A549 (cell line): ENCODE measurements around the gene TBC1D1. TPM values are rescaled to one million over a fixed set of nuclear protein-coding genes. Genes with fewer than 3 reads are reported as not detected.

Experiments
- ATAC-seq, 2 experiments: fragments of 200-7000 bp in 1 of 2; fragments of >200 bp in 1 of 2; cut with Nextera tagmentation in 1 of 2; cut with Tn5 transposase in 1 of 2; 3 replicates each; pipeline versions ENCODE4 v1.8.0 to v1.9.1; 2018 to 2020; ENCODE audit warnings: mild to moderate bottlenecking in 1 of 2, moderate library complexity in 1 of 2
- CTCF ChIA-PET: fragments of 300-600 bp; sonication (Branson Sonifier 250); formaldehyde crosslinking; extraction: SDS; loops from one replicate; lab custom pipeline; 2021; ENCODE audit warnings: antibody characterized with exemption, inconsistent platforms; lab: Yijun Ruan, JAX
- POLR2A ChIA-PET: fragments of 350-600 bp; formaldehyde crosslinking; extraction: SDS; loops from one replicate; lab custom pipeline; 2021; ENCODE audit warnings: antibody characterized with exemption, inconsistent platforms; lab: Yijun Ruan, JAX
- DNase-seq, 2 experiments: peaks; one replicate each; pipeline versions ENCODE4 v3.0.0 to v3.0.0-alpha.2; 2011 to 2016; ENCODE audit warnings: low read depth in 1 of 2, low spot score in 1 of 2
- FAIRE-seq: peaks from 2 replicates; lab custom pipeline; 2011; peaks lifted over from hg19 to GRCh38; lab: Jason Lieb, UNC
- H3K27ac ChIP-seq, 2 experiments: fragments of >200 bp; sonication (Bioruptor Twin); formaldehyde crosslinking; 3 replicates each; pipeline ENCODE4 v1.5.1; 2016 to 2017
- H3K4me1 ChIP-seq: fragments of >200 bp; sonication (Bioruptor Twin); formaldehyde crosslinking; 3 replicates; pipeline ENCODE4 v1.6.1; 2016
- H3K4me2 ChIP-seq: fragments of >200 bp; sonication (Bioruptor Twin); formaldehyde crosslinking; 3 replicates; pipeline ENCODE4 v1.6.1; 2016
- H3K4me3 ChIP-seq: fragments of >200 bp; sonication (Bioruptor Twin); formaldehyde crosslinking; 3 replicates; pipeline ENCODE4 v1.5.1; 2016
- H3K9me3 ChIP-seq: fragments of >200 bp; sonication (Bioruptor Twin); formaldehyde crosslinking; 3 replicates; pipeline ENCODE4 v1.6.1; 2016
- CEBPB ChIP-seq, 2 experiments: fragments of >200 bp in 1 of 2; sonication (Bioruptor Twin) in 1 of 2; formaldehyde crosslinking in 1 of 2; IDR thresholded peaks; 2 replicates each; pipeline ENCODE4 v1.6.1; 2012 to 2016
- CHD2 ChIP-seq: fragments of 150-350 bp; IDR thresholded peaks from 2 replicates; pipeline ENCODE4 v1.6.1; 2014; ENCODE audit warnings: low read length; ENCODE audit not compliant: partially characterized antibody
- CHD4 ChIP-seq: fragments of 200-600 bp; sonication (generic); IDR thresholded peaks from 2 replicates; pipeline ENCODE4 v1.6.1; 2016; ENCODE audit warnings: antibody characterized with exemption, mild to moderate bottlenecking, borderline replicate concordance
- EHMT2 ChIP-seq: fragments of 200-600 bp; sonication (generic); IDR thresholded peaks from 2 replicates; pipeline ENCODE4 v1.6.1; 2016; ENCODE audit warnings: antibody characterized with exemption, low read depth, mild to moderate bottlenecking, moderate library complexity
- ESRRA ChIP-seq: fragments of 150-350 bp; IDR thresholded peaks from 2 replicates; pipeline ENCODE4 v1.6.1; 2014; ENCODE audit warnings: mild to moderate bottlenecking, low read length, borderline replicate concordance
- HDAC2 ChIP-seq: fragments of 200-600 bp; sonication (generic); IDR thresholded peaks from 2 replicates; pipeline ENCODE4 v1.6.1; 2016
- HOXB13 ChIP-seq: fragments of 250-450 bp; sonication (Bioruptor Pico); IDR thresholded peaks from 2 replicates; pipeline ENCODE4 v1.5.0; 2020; ENCODE audit warnings: low read depth, mild to moderate bottlenecking, moderate library complexity
- JUNB ChIP-seq: fragments of >200 bp; sonication (Bioruptor Twin); formaldehyde crosslinking; IDR thresholded peaks from 2 replicates; pipeline ENCODE4 v1.6.1; 2016
- KDM1A ChIP-seq: fragments of 200-600 bp; sonication (generic); IDR thresholded peaks from 2 replicates; pipeline ENCODE4 v1.6.1; 2016; ENCODE audit warnings: low read depth, mild to moderate bottlenecking
- MAFK ChIP-seq: fragments of 450-650 bp; IDR thresholded peaks from 2 replicates; pipeline ENCODE4 v1.6.1; 2014; ENCODE audit not compliant: partially characterized antibody
- MAZ ChIP-seq: fragments of 150-350 bp; IDR thresholded peaks from 2 replicates; pipeline ENCODE4 v1.6.1; 2014; ENCODE audit warnings: antibody characterized with exemption, low read depth, low read length, borderline replicate concordance
- NFE2L2 ChIP-seq: fragments of 150-350 bp; conservative IDR thresholded peaks from 2 replicates; pipeline ENCODE4 v1.6.1; 2014; ENCODE audit warnings: low read length
- NPAS2 ChIP-seq: fragments of 250-450 bp; sonication (Bioruptor Pico); IDR thresholded peaks from 2 replicates; pipeline ENCODE4 v1.8.0; 2022; ENCODE audit warnings: mild to moderate bottlenecking, moderate library complexity, borderline replicate concordance
- NR3C1 ChIP-seq: fragments of >200 bp; sonication (Bioruptor Twin); formaldehyde crosslinking; IDR thresholded peaks from 3 replicates; pipeline ENCODE4 v1.6.1; 2017
- POLR2AphosphoS2 ChIP-seq: conservative IDR thresholded peaks from 2 replicates; pipeline ENCODE4 v1.6.1; 2012; ENCODE audit warnings: low read length, improper control_type of control experiment, inconsistent platforms
- RAD21 ChIP-seq, 2 experiments: fragments of >200 bp in 1 of 2; sonication (Bioruptor Twin) in 1 of 2; formaldehyde crosslinking in 1 of 2; IDR thresholded peaks in 1 of 2; conservative IDR thresholded peaks in 1 of 2; 2 replicates in 1 of 2; 3 replicates in 1 of 2; pipeline ENCODE4 v1.6.1; 2012 to 2018; ENCODE audit warnings: inconsistent platforms in 1 of 2
- RCOR1 ChIP-seq: fragments of 150-350 bp; IDR thresholded peaks from 2 replicates; pipeline ENCODE4 v1.6.1; 2014; ENCODE audit warnings: antibody characterized with exemption, low read length, low read depth
- RFX5 ChIP-seq: fragments of 450-650 bp; IDR thresholded peaks from 2 replicates; pipeline ENCODE4 v1.7.1; 2014; ENCODE audit warnings: antibody characterized with exemption, mild to moderate bottlenecking, moderate library complexity
- SREBF2 ChIP-seq: fragments of 450-650 bp; IDR thresholded peaks from 2 replicates; pipeline ENCODE4 v1.6.1; 2014; ENCODE audit warnings: mild to moderate bottlenecking, moderate library complexity
- TP53 ChIP-seq: fragments of 250-450 bp; sonication (Bioruptor Pico); IDR thresholded peaks from 2 replicates; pipeline ENCODE4 v1.5.0; 2021; ENCODE audit warnings: mild to moderate bottlenecking, moderate library complexity
- ZSCAN20 ChIP-seq: fragments of 250-450 bp; sonication (Bioruptor Pico); IDR thresholded peaks from 2 replicates; pipeline ENCODE4 v1.8.0; 2022; ENCODE audit warnings: mild to moderate bottlenecking, moderate library complexity
- WGBS: methylation state at CpG from one replicate; pipeline ENCODE4 v1.1.6; 2017; ENCODE audit errors: missing lambda C conversion rate; 5-methylcytosine and 5-hydroxymethylcytosine counted together
- polyA plus RNA-seq, 4 experiments: library from polyadenylated mRNA; depleted of rRNA in 3 of 4; stranded (reverse); fragments of >200 nt; fragmentation: RNase III in 1 of 4; extraction: RNeasy Plus Mini Kit Qiagen cat#74134 plus additional on column Dnase treatment in 1 of 4; gene quantifications; 2 replicates in 3 of 4; 3 replicates in 1 of 4; pipeline ENCODE4 v1.2.3, GENCODE V29; 2011 to 2017
- TF ChIP-seq, protein P1 (sequence below): IDR thresholded peaks from 2 replicates; pipeline ENCODE4 v1.6.1; 2012
- TF ChIP-seq, protein P2 (sequence below): fragments of 200-600 bp; sonication (generic); IDR thresholded peaks from 2 replicates; pipeline ENCODE4 v1.6.1; 2016; ENCODE audit warnings: antibody characterized with exemption, mild to moderate bottlenecking, moderate library complexity
- TF ChIP-seq, protein P3 (sequence below): fragments of >200 bp; sonication (Bioruptor Twin); formaldehyde crosslinking; IDR thresholded peaks from 2 replicates; pipeline ENCODE4 v1.6.1; 2016
- TF ChIP-seq, protein P4 (sequence below): IDR thresholded peaks from 2 replicates; pipeline ENCODE4 v1.6.1; 2012
- TF ChIP-seq, protein P5 (sequence below): fragments of 450-650 bp; IDR thresholded peaks from 2 replicates; pipeline ENCODE4 v1.6.1; 2014; ENCODE audit warnings: antibody characterized with exemption

The TBC1D1 gene
- polyA plus RNA-seq, 2 of the 4 experiments (the other 2 are of a cell fraction): 26.5 to 28.5 TPM

DNA sequence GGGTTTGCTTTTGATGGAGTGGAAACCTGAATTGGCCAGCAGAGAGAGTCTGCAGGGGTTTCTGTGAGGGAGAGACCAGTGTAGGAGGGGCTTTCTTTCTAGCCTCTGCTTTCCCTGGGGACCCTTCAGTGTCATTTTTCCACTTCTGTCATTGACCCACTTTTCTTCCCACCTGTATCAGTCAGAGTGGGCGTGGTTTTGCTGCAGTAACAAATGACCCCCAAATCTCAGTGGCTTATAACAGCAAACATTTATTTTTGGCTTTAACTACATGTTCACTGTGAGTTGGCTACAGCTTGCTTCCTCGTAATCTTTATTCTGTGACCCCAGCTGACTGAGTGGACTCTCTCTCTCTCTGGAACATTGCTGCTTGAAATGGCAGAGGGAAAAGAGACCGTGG is 43.7 kb downstream of the TBC1D1 start:
- no peak overlapping the region for H3K4me2 ChIP-seq
- no peak overlapping the region for H3K27ac ChIP-seq
- ATAC-seq (no peak), FAIRE-seq (no peak), DNase-seq (no peak)
- no peaks in the 10 kb centered on the region for H3K4me1 ChIP-seq
- no peak overlapping the region for H3K4me3 ChIP-seq
- WGBS: 25% methylated on average over 3 of the region's 3 CpGs
- no peak for TF ChIP-seq RFX5
- TF ChIP-seq, protein P1, sequence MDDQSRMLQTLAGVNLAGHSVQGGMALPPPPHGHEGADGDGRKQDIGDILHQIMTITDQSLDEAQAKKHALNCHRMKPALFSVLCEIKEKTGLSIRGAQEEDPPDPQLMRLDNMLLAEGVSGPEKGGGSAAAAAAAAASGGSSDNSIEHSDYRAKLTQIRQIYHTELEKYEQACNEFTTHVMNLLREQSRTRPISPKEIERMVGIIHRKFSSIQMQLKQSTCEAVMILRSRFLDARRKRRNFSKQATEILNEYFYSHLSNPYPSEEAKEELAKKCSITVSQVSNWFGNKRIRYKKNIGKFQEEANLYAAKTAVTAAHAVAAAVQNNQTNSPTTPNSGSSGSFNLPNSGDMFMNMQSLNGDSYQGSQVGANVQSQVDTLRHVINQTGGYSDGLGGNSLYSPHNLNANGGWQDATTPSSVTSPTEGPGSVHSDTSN: no peak
- TF ChIP-seq, protein P2, sequence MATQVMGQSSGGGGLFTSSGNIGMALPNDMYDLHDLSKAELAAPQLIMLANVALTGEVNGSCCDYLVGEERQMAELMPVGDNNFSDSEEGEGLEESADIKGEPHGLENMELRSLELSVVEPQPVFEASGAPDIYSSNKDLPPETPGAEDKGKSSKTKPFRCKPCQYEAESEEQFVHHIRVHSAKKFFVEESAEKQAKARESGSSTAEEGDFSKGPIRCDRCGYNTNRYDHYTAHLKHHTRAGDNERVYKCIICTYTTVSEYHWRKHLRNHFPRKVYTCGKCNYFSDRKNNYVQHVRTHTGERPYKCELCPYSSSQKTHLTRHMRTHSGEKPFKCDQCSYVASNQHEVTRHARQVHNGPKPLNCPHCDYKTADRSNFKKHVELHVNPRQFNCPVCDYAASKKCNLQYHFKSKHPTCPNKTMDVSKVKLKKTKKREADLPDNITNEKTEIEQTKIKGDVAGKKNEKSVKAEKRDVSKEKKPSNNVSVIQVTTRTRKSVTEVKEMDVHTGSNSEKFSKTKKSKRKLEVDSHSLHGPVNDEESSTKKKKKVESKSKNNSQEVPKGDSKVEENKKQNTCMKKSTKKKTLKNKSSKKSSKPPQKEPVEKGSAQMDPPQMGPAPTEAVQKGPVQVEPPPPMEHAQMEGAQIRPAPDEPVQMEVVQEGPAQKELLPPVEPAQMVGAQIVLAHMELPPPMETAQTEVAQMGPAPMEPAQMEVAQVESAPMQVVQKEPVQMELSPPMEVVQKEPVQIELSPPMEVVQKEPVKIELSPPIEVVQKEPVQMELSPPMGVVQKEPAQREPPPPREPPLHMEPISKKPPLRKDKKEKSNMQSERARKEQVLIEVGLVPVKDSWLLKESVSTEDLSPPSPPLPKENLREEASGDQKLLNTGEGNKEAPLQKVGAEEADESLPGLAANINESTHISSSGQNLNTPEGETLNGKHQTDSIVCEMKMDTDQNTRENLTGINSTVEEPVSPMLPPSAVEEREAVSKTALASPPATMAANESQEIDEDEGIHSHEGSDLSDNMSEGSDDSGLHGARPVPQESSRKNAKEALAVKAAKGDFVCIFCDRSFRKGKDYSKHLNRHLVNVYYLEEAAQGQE: no peak
- no peak for TF ChIP-seq ZSCAN20 (CRISPR knock-in tag)
- no peak for TF ChIP-seq NR3C1
- TF ChIP-seq RAD21 (conservative IDR thresholded peaks at IDR 0.05 in 1 of 2, IDR thresholded peaks at IDR 0.05 in 1 of 2): no peak
- ChIA-PET POLR2A (no interaction called here), CTCF (no interaction called here)
- no peaks in the 10 kb centered on the region for H3K9me3 ChIP-seq

DNA sequence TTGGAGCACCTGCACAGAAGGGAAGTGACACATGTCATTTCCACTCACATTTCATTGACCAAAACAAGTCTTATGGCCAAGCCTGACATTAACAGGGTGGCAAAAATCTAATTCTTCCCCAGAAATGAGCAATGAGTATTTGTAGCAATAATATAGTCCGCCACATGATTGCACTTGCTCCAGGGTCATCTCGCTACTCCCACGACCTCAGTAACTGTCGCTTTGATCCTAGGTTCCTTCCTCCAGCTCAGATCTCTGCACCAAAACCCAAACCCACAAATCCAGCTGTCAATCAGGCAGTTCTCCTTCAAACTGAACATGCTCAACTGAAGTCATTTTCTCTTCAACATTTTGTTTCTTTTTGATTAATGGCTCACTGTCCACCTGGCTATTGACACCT is 44.1 kb downstream of the TBC1D1 start:
- FAIRE-seq (no peak), ATAC-seq (no peak)
- H3K4me2 ChIP-seq: no peak overlapping the region
- ChIA-PET CTCF (no interaction called here), POLR2A (no interaction called here)
- H3K9me3 ChIP-seq: no peaks in the 10 kb centered on the region
- H3K27ac ChIP-seq: no peak overlapping the region
- TF ChIP-seq SREBF2 (no peak), CHD2 (no peak)
- TF ChIP-seq, protein P3, sequence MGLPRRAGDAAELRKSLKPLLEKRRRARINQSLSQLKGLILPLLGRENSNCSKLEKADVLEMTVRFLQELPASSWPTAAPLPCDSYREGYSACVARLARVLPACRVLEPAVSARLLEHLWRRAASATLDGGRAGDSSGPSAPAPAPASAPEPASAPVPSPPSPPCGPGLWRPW: no peak
- TF ChIP-seq, protein P4, sequence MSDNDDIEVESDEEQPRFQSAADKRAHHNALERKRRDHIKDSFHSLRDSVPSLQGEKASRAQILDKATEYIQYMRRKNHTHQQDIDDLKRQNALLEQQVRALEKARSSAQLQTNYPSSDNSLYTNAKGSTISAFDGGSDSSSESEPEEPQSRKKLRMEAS: no peak
- TF ChIP-seq, all 56 proteins: peak for 0
- no peak for DNase-seq
- 44% methylated on average over 4 of the region's 4 CpGs for WGBS
- Histone ChIP-seq H3K4me1 (no peaks in the 10 kb centered on the region), H3K4me3 (no peak overlapping the region)

DNA sequence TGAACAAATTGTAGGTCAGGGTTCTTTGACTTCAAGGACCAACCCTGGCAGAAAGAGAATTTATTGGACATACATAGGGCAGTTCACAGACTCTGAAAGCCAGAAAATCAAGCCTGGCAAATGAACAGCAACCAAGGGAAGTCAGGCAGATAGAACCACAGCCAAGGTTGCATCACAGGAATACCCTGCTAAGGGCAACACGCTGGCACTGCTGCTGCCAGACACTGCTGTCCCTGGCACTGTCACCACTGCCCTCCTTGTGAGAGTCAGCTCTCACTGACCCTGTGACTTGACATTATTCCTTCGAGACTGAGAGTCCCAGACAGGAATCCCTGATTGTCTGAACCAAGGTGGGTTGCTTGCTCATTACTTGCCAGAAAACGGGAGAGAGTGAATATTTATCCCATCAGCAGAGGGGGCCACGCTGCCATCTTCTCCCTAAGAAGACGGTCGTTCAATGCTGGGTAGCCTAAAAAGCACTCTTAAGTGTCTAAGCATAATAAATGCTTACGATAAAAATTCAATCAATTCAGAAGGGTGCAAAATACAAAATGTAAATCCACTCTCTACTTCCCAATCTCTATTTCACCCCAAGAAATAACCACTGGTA is 46.1 kb downstream of the TBC1D1 start:
- Histone ChIP-seq H3K4me3 (no peak overlapping the region), H3K4me1 (no peaks in the 10 kb centered on the region), H3K4me2 (no peak overlapping the region), H3K9me3 (no peaks in the 10 kb centered on the region), H3K27ac (no peak overlapping the region)
- TF ChIP-seq TP53 (CRISPR knock-in tag): no peak
- no peak for TF ChIP-seq NPAS2 (CRISPR knock-in tag)
- FAIRE-seq (no peak), DNase-seq (no peak), ATAC-seq (no peak)
- ChIA-PET POLR2A (no interaction called here), CTCF (no interaction called here)
- WGBS: 18% methylated on average over 6 of the region's 7 CpGs

DNA sequence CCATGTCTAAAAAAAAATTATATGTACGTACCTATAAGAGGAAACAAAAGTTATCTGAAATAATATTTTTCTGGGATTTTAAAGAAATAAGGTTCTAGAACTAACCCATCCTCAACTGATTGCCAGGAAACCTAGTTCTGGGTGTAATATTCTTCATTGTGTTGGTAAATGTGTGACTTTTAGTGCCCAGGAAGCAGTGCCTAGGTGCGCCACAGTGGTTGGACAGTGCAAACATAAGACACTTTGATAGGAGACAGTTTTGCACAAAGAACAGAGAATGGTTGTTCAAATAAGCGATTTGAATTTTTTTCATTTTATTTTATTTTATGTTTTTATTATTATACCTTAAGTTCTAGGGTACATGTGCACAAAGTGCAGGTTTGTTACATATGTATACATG is 47.3 kb downstream of the TBC1D1 start:
- Histone ChIP-seq H3K4me3 (no peak overlapping the region), H3K9me3 (no peaks in the 10 kb centered on the region), H3K27ac (no peak overlapping the region), H3K4me1 (no peaks in the 10 kb centered on the region), H3K4me2 (no peak overlapping the region)
- CTCF ChIA-PET: no interaction called here
- FAIRE-seq (no peak), DNase-seq (no peak), ATAC-seq (no peak)
- POLR2A ChIA-PET: no interaction called here
- WGBS: 38% methylated on average over 3 of the region's 3 CpGs
- TF ChIP-seq HOXB13 (CRISPR knock-in tag) (no peak), EHMT2 (no peak), KDM1A (no peak), CHD4 (no peak), CEBPB (IDR thresholded peaks at IDR 0.05) (no peak), RFX5 (no peak), MAZ (no peak), NFE2L2 (no peak), HDAC2 (no peak), RCOR1 (no peak), JUNB (no peak), POLR2AphosphoS2 (no peak), MAFK (no peak), ESRRA (no peak), SREBF2 (no peak), NPAS2 (CRISPR knock-in tag) (no peak)
- TF ChIP-seq, protein P4: no peak
- TF ChIP-seq, protein P5, sequence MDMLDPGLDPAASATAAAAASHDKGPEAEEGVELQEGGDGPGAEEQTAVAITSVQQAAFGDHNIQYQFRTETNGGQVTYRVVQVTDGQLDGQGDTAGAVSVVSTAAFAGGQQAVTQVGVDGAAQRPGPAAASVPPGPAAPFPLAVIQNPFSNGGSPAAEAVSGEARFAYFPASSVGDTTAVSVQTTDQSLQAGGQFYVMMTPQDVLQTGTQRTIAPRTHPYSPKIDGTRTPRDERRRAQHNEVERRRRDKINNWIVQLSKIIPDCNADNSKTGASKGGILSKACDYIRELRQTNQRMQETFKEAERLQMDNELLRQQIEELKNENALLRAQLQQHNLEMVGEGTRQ: no peak
